OCI-LY1 (cell line): ENCODE measurements around the gene PRTG.

ENCODE experiments used
- CTCF ChIP-seq: fragments of 200-600 bp; sonication (generic), shearing (Covaris generic); IDR thresholded peaks from 2 replicates; pipeline ENCODE4 v1.5.1; 2017; ENCODE audit warnings: mild to moderate bottlenecking, antibody characterized with exemption, low read length, moderate library complexity, mixed read lengths
- EZH2 ChIP-seq: fragments of 200-600 bp; sonication (generic), shearing (Covaris generic); IDR thresholded peaks from 2 replicates; pipeline ENCODE4 v1.8.0; 2017; ENCODE audit warnings: borderline replicate concordance, mixed run types, mild to moderate bottlenecking, antibody characterized with exemption, low read length, moderate library complexity, mixed read lengths

DNA sequence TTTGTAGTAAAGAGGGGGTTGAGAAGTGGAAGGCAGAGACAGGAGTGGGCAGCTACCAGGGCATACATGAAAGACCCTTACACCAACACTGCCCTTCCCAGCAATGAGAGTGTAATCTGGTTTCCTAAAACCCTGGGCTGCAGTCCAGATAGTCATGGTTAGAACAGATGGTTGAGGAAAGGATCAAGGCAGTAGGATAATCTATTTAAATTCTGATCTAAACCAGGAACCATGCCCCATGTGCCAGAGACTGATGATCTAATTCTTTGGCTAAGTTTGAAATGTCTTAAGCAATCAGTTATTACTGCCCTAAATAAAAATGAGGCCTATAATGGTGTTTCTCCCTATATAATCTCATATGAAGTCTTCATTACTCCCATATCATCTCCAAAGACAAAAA is 59.6 kb downstream of the PRTG start:
- TF ChIP-seq CTCF = no peak
- no peak for TF ChIP-seq EZH2
